HG02973 (cell line): Measurements from ENCODE around the gene TRIM14.

Source experiments
- ATAC-seq: cut with Tn5 transposase; IDR thresholded peaks from one replicate; pipeline ENCODE4 v1.9.1; 2021; ENCODE audit warnings: moderate library complexity; ENCODE audit not compliant: unreplicated experiment

TRIM14 gene, protein sequence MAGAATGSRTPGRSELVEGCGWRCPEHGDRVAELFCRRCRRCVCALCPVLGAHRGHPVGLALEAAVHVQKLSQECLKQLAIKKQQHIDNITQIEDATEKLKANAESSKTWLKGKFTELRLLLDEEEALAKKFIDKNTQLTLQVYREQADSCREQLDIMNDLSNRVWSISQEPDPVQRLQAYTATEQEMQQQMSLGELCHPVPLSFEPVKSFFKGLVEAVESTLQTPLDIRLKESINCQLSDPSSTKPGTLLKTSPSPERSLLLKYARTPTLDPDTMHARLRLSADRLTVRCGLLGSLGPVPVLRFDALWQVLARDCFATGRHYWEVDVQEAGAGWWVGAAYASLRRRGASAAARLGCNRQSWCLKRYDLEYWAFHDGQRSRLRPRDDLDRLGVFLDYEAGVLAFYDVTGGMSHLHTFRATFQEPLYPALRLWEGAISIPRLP

DNA sequence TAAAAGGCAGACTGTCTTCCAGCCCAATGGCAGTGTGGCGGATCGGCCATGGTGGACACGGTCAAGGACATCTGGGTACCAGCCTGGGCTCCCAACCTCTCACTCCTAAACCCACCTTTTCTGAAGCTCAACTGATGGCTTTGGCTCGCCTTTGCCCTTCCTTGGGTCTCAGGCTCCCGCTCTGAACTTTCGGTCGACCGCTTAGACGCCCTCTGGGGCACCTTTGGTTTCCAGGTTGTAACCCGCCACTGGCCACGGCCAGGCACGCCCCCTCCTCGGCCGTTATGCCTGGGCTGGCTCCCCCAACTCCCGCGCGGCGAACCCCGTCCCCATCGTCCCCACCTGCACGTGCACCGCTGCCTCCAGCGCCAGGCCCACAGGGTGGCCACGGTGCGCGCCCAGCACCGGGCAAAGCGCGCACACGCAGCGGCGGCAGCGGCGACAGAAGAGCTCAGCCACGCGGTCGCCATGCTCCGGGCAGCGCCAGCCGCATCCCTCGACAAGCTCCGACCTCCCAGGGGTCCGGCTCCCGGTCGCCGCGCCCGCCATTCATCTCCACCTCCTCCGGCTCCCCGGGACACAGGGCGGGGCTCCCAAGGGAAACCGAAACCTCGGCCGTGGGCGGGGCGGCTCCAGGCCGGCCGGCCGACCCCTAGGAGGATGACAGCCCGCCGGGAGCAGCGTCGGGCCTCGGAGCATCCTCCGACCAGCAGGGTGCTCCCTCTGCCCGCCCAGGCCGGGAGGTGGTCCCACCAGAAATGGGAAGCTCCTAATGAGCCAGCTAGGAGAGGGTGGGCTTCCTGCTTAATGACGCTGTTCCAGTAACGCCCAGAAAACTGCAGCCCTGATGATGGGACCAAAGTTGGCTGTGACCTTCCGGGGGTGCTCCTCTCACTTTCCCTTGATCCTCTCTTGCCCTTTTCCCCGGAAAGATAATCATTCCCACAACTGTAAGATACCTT, at the start of gene TRIM14:
TRIM14 (minus strand) TSS at position 583 of the 962 bp plus-strand sequence; CDS start at position 549, 34 bp downstream.
- peak; percentile 45 for ATAC-seq

DNA sequence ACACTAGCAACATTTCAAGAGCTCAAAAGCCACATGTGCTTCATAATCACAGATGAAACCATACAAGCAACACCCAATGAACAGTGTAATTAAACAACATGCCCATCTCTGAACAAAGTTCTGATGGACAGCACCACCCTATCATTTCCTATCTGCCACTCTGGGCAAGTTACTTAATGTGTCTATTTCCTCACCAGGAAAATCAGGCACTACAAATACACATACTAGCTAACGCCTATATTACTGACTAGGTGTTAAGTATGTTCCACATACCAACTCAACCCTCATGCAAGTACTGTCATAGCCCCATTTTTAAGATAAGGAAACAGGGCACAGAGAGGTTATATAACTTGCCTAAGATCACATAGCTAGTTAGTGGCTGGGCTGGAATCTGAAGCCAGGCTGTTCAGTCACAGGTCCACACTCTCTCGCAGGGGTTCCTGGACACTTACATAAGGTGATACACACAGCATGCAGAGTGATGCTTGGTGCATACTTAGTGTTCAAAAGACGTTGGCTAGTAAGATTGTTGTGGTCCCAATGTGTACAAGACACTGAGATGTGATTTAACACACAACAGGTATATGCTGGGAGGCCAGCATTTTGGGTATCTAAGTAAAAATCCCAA, 49.2 kb upstream of the TRIM14 start:
- no peak for ATAC-seq

DNA sequence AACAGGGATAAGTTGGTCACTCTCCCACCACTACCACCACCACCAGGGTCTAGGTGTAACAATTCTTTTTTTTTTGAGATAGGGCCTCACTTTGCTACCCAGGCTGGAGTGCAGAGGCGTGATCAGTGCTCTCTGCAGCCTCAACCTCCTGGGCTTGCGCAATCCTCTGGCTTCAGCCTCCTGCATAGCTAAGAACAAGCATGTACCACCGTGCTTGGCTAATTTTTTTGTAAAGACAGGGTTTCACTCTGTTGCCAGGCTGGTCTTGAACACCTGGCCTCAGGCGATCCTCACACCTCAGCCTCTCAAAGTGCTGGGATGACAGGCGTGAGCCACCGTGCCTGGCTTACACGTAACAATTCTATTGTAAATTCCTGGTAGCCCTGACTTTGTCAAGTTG, 45.9 kb upstream of the TRIM14 start:
- ATAC-seq, result no peak

DNA sequence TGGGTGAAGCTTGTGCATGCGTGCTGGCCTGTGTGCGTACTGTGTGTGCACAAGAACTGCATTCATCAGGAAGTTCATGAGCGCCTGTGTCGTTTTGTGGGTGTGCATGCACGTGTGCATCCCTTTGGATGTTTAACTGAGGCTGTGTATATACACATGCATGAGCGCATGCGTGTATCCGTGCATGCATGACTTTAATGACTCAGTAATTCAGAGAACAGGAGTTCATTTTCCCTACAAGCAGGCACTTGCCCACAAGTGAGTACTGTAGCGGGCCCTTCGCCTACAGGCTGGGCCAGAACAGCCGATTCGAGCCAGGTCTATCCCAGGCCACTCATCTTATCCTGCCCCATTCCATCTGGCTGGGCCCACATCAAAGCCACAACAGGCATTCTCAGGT, 43.6 kb upstream of the TRIM14 start:
- no peak for ATAC-seq

DNA sequence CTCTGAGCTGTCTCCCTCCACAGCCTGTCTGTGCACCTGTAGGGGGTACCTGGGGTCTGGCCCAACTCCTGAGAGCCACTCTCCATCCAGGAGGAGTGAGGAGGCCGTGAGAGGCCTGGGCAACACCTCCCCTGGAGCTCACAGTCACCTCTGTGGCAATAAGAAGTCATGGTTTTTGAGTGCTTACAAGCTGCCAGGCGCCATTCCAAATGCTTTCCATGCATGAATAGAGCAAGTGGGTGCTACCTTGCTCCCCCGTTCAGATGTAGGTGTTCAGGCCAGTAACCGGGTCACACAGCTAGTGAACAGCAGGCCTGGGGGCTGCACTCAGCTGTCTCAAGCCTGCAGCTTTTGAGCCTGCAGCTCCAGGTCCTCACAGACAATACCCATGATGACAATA, 42.8 kb upstream of the TRIM14 start:
- no peak for ATAC-seq

DNA sequence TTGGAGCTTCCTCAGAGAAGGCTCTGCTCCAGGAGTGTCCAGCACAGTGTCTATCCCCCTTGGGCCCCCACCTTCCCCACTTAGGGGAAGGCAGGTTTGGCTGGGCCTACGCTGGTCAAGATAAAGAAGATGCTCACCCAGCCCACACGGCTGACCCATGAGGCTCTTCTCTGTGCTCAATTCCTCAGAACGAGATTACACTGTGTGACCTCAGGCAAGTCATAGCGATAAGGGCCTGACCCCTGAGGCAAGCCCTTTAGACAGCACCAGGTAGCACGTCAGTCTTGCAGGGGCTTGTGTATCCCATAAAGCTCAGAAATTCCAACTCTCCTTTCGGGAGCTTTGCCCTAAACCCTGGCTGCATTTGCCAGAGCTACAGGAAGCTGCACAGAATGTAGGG, 40.8 kb upstream of the TRIM14 start:
- no peak for ATAC-seq

DNA sequence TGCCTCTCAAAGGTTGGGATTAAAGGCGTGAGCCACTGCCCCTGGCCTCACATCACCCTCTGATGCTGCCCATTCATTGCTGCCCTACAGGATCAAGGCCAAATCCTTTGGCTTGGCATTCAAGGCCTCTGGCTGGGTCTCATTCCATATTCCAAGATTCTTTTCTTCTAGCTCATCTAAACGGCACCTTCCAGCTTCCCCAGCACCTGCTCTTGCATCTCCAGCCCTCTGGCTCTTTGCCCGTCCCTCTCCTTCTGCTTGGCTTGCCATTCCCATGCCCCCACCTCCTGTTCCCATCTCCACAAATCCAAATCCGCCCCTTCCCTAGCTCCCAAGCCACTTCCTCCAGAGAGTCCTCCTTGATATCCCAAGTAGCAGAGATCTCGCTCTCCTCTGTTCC, 40.3 kb upstream of the TRIM14 start:
- no peak for ATAC-seq

DNA sequence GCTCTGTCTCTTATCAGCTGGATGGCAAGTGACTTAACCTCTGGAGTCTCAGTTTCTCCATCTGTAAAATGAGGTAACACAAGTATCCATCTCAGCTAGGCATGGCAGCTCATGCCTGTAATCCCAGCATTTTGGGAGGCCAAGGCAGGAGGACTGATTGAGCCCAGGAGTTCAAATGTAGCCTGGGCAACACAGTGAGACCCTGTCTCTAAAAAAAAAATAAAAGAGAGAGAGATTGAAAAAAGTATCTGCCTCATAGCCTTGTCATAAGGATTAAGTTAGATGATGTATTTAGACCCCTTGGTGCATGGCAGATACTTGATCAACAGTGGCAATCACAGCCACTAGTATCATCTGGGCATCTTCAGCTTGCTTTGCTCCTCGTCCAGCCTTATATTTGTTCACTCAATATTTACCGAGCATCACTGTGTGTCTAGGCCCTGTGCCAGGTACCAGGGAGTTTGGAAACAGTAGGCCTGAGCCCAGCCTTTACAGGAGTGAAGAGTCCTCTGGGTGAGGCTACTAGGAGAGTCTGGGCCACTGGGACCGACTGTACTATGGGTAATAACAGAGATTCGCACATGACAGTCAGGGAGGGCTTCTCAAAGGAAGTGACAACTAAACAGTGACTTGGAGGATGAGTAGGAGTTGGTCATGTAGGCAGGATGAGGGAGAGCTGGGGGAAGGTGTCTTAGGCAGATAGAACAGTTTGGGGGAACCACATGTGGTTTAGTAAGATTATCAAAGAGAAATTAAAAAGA, 39.2 kb upstream of the TRIM14 start:
- no peak for ATAC-seq

DNA sequence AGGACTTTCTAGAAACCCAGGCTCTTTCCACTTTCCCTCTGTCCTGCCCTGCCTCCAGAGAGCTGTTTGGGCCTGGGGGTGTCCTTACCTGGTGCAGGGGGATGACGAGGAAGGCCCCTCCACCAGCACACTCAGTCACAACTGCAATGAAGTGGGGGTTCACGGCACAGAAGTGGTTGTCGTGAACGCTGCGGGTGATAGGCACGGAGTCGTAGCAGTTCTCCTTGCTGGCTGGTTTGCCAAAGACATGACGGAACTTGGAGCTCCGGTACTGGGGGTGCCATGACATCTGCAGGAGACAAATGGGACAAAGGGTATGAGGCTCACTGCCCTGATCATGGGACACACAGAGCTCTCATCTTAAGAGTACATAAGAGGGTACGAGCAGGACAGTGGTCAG, 38.4 kb upstream of the TRIM14 start:
- no peak for ATAC-seq

DNA sequence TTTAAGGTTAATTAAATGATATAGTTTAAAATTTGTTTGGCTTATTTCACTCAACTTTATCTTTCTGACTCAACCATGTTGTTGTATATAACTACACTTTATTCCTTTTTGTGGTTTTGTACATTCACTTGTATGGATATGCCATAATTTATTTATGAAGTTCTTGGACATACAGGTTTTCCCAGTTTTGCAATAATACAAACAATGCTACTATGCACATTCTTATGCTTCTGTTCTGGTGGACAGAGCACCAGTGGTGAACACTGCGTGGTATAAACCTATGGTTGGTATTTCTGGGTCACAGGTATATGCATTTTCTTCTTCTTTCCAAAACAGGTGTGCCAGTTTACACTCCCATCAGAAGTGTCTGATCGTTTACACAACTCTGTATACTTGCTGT, 35.7 kb upstream of the TRIM14 start:
- no peak for ATAC-seq

DNA sequence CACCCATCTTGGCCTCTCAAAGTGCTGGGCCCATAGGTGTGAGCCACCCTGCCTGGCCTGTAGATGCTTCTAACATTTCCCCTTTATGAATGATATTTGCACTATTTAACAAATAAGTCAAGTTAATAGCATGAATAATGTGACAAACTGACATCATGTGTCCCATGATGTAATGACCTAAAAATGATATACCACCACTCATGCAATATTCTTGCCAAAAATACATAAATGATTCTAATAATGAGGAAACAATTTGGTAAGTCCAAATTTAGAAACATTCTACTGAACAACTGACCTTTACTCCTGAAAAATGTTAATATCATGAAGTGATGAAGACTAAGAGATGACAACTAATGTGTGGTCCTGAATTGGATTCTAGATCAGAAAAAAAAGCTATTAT, 33.5 kb upstream of the TRIM14 start:
- no peak for ATAC-seq

DNA sequence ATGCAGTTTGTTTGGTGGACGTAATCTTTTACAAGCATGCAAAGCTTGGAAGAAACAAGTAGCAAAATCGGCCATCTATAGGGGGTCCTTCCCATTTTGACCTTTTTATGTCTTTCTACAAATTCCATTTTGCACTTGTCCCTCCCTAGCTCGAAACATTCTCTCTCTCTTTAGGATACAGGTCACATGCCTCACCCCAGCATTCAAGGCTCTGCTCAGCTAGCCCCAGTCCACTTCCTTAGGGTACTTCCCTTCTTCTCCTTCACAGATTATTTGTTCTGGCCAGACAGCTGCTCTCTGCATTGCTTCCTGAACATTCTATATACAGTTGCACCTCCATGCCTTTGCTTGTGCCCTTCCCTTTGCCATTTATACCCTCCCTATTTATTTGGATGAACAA, 31.7 kb upstream of the TRIM14 start:
- no peak for ATAC-seq

DNA sequence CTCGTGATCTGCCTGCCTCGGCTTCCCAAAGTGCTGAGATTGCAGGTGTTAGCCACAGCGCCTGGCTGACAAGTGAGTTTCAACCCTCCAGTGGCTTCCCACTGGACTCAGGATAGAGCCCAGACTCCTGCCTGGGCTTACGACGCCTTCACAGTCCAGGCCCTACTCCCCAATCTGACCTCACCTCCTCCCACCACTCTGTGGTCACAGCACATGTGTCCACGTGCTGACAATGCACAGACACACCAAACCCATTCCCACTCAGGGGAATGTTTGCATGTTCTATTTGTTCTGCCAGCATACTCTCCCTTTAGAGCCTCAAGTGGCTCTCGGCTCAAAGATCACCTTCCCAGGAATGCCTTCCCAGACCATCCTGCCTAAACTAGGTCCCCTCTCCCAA, 31.1 kb upstream of the TRIM14 start:
- no peak for ATAC-seq

DNA sequence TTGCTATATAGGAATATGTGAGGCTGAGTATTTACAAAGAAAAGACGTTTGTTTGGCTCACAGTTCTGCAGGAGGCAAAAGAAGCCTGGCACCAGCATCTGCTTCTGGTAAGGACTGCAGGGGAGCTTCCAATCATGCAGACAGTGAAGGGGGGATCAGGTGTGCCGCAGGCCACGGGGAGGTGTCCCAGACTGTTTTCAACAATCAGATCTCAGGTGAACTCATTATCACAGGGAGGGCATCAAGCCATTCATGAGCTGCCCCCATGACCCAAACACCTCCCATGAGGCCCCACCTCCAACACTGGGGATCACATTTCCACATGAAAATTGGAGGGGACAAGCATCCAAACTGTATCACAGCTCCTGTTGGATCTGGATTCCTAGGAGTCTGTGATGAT, 30.4 kb upstream of the TRIM14 start:
- ATAC-seq, result no peak

DNA sequence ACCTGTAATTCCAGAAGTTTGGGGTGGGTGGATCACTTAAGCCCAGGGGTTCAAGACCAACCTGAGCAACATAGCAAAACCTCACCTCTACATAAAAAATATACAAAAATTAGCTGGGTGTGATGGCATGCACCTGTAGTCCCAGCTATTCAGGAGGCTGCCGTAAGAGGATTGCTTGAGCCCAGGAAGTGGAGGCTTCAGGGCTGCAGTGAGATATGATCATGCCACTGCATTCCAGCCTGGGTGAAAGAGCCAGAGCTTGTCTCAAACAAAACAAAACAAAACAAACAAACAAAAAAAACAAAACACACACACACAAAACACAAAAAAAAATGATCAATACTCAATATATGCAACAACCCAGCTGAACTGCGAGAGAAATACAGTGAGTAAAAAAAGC, 29.5 kb upstream of the TRIM14 start:
- ATAC-seq, result no peak

DNA sequence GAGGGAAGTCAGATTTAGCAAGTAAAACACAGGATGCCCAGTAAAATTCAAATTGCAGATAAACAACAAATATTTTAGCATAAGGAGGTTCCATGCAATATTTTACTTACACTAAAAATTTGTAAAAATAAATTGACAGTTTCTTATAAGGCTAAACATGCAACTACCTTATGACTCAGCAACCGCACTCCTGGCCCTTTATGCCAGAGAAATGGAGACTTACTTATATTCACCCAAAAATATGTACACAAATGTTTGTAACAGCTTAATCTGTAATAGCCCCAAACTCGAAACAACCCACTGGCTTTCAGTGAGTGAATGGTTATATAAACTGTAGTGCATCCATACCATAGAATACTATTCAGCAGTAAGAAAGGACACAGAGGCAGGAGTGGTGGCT, 28.6 kb upstream of the TRIM14 start:
- ATAC-seq, result no peak

DNA sequence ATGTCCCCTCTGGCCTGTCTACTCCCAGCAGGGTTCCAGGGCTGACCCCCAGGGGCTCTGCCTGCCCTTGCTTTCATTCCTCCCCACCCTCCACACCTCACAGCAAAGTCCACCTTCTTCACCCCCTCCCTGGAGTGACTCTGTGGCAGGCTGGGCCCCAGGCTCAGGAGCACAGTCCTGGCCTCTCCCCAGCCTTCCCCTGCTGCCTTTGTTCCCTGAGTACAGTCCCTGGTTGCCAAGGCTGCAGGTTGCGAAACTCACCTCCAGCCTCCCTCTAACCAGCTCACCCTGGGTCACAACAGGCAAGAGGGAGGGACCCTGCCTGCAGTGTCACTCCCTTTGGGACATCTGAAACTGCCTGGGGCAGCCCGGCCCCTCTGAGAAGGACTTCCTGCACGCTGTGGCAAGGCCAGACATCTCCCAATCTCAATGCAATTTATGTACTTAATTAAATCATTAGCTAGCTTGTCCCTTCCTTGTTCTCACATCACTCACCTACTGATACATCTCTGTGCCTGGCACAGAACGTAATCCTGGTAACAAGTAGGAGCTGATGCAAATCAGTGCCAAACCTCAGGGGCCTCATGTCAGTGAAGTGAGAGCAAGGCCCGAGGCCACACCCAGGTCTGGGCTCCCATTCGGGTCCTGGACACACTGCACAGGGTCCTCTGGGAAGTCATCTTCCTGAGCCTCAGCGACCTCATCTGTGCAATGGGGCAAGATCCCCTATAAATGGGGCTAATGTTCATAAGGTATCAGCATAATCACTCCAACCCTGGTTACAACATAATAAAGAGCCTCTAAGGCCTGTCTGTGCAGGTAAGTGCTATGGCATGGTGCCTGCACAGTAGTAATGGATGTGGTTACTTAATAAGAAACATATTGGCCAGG, 27.3 kb upstream of the TRIM14 start:
- no peak for ATAC-seq

DNA sequence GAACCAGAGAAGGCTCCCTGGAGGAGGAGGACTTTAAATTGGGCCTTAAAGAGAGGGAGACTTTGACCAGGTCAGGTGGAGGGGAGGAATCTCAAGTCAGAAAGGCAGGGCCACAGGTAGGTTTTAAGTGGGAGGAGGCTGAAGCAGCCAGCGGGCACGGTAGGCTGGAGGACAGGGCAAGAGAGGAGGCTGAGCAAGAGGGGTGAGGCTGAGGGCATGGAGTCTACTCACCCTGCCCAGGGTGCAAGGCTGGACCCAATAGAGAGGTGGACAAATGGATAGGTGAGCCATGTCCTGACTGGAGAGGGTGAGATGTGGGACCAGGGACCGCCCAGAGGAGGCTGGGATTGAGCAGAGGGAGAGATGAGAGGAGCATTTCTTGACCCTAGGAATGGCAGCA, 25.6 kb upstream of the TRIM14 start:
- no peak for ATAC-seq

DNA sequence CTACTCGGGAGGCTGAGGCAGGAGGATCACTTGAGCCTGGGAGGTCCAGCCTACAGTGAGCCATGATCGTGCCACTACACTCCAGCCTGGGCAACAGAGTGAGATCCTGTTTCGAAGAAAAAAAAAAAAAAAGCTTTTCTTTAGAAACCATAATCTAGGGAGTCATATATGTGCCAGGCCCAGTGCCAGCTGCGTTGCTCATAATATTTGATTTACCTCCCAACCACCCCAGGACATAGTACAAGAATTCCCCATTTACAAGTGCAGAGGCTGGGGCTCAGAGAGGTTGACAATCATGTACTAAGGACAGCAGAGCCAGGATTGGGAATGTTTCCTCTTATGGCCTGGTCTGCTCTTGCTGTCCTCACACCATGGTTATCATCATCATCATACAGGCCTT, 25.1 kb upstream of the TRIM14 start:
- no peak for ATAC-seq
